Retinal pigment epithelial cell (primary cell): ENCODE data around the gene ECSIT.

Experiments
- DNase-seq: peaks from one replicate; pipeline ENCODE4 v3.0.0-alpha.2; 2010; ENCODE audit warnings: low read depth
- H3K4me3 ChIP-seq: 2 replicates; pipeline ENCODE4 v1.5.1; 2011; ENCODE audit warnings: mild to moderate bottlenecking, low read length, control low read depth, moderate library complexity
- TF ChIP-seq, protein P1 (sequence below): conservative IDR thresholded peaks from 2 replicates; pipeline ENCODE4 v1.5.1; 2011; ENCODE audit warnings: low read depth, low read length, control low read depth, inconsistent platforms

The ECSIT gene

DNA sequence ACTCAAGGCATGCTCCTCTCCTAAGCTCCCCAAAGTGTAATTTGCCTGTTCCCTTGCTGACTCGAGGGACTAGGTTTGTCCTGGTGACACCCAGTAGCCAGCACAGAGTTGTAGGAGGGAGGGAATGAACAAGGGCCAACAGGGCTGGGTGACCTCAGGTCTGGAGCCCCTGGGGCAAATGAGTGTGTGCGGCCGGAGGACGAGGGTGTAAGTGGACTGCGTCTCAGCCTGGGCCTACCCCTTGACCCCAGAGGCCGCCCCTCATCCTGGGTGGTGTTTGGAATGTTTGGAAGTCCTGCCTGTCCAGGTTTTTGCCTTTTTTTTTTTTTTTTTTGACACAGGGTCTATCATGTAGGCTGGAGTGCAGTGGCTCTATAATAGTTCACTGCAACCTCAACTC lies 22.0 kb downstream of the ECSIT start:
- TF ChIP-seq, protein P1, sequence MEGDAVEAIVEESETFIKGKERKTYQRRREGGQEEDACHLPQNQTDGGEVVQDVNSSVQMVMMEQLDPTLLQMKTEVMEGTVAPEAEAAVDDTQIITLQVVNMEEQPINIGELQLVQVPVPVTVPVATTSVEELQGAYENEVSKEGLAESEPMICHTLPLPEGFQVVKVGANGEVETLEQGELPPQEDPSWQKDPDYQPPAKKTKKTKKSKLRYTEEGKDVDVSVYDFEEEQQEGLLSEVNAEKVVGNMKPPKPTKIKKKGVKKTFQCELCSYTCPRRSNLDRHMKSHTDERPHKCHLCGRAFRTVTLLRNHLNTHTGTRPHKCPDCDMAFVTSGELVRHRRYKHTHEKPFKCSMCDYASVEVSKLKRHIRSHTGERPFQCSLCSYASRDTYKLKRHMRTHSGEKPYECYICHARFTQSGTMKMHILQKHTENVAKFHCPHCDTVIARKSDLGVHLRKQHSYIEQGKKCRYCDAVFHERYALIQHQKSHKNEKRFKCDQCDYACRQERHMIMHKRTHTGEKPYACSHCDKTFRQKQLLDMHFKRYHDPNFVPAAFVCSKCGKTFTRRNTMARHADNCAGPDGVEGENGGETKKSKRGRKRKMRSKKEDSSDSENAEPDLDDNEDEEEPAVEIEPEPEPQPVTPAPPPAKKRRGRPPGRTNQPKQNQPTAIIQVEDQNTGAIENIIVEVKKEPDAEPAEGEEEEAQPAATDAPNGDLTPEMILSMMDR: no peak
- H3K4me3 ChIP-seq: no peak overlapping the region
- DNase-seq: no peak

GRCh38 chr19:11506101-11506555 lies 22.8 kb downstream of the ECSIT start:
- DNase-seq: no peak
- peak overlapping the region; percentile 67 for H3K4me3 ChIP-seq
- TF ChIP-seq, protein P1: no peak

DNA sequence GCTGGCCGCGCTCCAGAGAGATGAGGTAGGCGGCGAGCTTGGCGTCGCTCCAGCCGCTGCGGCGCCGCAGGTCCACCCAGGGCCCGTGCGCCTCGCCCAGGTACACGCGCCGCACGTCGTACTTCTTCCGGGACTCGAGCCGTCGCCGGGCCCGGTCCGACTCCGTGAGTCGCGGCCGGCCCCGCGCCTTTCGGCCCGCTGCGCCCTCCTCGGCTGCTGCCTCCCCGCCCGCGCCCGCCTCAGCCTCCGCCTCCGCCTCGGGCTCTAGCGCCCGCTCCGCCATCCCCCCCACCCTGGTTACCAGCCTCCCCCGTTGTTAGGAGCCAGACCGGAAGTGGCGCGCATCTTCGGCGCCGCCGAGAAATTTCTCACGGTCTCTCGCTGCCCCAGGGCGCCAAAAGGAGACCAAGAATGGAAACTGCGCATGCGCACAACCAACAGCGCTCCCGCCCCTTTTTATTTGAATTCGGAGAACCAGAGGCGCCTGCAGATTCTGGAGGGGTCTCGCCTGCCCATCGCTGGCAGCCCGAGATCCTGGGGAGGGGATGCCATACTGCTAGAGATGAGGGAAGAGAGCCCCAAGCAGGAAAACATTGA lies 23.3 kb downstream of the ECSIT start, which contains the start of gene ZNF653:
ZNF653 (minus strand) TSS at position 336 of the 597 bp plus-strand sequence; CDS start at position 283, 53 bp downstream.
- peak within 1 kb of the TSS; percentile 67 for H3K4me3 ChIP-seq
- TF ChIP-seq, protein P1: no peak
- DNase-seq: peak; percentile 68

DNA sequence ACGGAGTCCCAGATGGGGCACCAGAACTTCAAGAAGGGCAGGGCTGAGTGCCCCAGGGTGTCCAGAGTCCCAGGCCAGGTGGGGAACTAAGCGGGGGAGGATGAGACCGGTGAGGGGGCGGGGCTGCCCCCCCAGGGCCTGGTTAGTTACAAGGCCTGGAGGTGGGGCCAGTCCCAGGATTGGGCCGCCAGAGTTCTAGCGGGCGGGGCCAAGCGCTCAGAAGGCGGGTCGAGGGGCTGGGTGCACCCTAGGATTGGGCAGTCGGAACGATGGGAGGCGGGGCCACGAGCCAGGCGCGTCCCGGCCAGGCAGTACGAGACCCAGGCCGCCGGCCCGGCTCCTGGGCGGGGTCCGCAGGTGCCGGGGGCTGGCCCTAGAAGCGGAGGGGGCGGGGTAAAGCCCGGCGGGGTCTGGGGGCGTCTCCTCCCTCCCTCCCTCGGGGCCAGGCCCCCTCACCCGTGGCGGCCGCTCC lies 23.9 kb downstream of the ECSIT start:
- H3K4me3 ChIP-seq: peak overlapping the region; percentile 67
- DNase-seq: peak; percentile 71
- TF ChIP-seq, protein P1: no peak

- peak overlapping the region; percentile 67 for H3K4me3 ChIP-seq
- TF ChIP-seq, protein P1: no peak
- DNase-seq: no peak
Observed at GRCh38 chr19:11504502-11505031, 24.4 kb downstream of the ECSIT start.

DNA sequence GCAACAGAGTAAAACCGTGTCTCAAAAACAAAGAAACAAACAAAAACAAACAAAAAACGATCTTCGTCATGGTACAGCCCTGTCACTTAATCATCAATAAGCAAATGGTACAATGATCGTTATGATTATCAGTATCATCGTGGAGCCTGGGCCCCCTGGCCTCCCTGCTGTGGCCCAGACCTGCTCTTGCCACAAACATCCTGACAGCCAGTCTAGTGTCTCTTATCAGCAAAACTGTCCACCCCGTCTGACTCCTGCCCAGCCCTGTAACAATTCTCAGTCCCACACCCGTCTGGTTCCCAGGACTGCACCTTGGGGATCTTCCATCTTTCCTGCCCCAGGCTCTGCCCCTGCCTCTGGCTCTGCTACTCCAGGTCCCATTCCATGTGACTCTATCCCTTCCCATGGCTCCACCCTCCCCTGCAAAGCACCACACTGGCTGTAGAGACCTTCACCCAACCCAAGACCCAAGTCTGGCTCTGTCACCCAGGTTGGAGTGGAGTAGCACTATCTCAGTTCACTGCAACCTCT lies 29.0 kb downstream of the ECSIT start:
- no peak overlapping the region for H3K4me3 ChIP-seq
- DNase-seq: no peak
- TF ChIP-seq, protein P1: no peak
